ENCODE measurements around the gene PARVB. TPM values are rescaled to one million over a fixed set of nuclear protein-coding genes. Genes with fewer than 3 reads are reported as not detected.

PARVB gene
- total RNA-seq, 4 donors from 2014 or later: 6.6 to 144 (median 30.1) TPM

- H3K4me3 ChIP-seq: no peak overlapping the region
- WGBS, 2 donors (ENCODE audit: low coverage in 1 of 2): 80 to 86% methylated on average over 4 to 18 of the region's 18 CpGs
- TF ChIP-seq POLR2A (IDR thresholded peaks at IDR 0.05): no peak
- TF ChIP-seq CTCF (IDR thresholded peaks at IDR 0.05): no peak
- TF ChIP-seq EP300 (IDR thresholded peaks at IDR 0.05; ENCODE audit: low read depth): no peak
- no peak for TF ChIP-seq POLR2AphosphoS5 (IDR thresholded peaks at IDR 0.05)
- H3K27me3 ChIP-seq: no peaks in the 10 kb centered on the region
- DNase-seq: no peak
- intact Hi-C loops (cut with DNase I; ENCODE audit: low total_unique reads) (no loop called here), in situ Hi-C loops (cut with MboI; ENCODE audit: low pct_ligation_motif_present in 1 of 4, low pct_unique_long_range_greater_than_20kb in 1 of 4, low sequenced_read_pairs in 3 of 4) (no loop called here)
- no peaks in the 10 kb centered on the region for H3K36me3 ChIP-seq
- H3K9me3 ChIP-seq: no peaks in the 10 kb centered on the region
- peaks cover 0 to 12% (median 0%) of the 10 kb centered on the region in 4 donors for H3K4me1 ChIP-seq
- H3K27ac ChIP-seq: no peak overlapping the region
These were observed 139.4 kb downstream of the PARVB start for GRCh38 chr22:44163536-44163935.

DNA sequence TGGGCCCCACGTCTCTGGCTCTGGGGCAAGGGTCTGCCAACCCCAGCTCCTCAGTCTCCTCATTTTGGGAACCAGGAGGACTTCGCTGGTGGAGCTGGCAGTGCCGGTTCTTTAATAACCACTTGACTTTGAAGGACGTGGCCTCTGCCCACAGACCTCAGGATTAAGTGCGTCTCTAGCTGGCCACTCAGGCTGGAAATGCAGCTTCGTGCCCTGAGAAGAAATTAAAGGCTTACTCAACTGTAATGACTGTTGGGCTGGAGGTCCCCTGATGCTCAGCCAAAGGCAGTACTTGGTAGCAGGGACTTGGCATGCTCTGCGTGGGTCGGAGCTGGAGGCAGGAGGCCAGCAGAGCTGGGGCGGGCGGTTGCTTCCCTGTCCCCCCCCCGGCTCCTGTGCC lies 139.9 kb downstream of the PARVB start:
- Histone ChIP-seq H3K27me3 (no peaks in the 10 kb centered on the region), H3K27ac (no peak overlapping the region), H3K9me3 (no peaks in the 10 kb centered on the region), H3K4me3 (no peak overlapping the region), H3K36me3 (no peaks in the 10 kb centered on the region), H3K4me1 (peaks cover 0 to 12% (median 0%) of the 10 kb centered on the region in 4 donors)
- DNase-seq: no peak
- intact Hi-C loops (cut with DNase I; ENCODE audit: low total_unique reads) (no loop called here), in situ Hi-C loops (cut with MboI; ENCODE audit: low pct_ligation_motif_present in 1 of 4, low pct_unique_long_range_greater_than_20kb in 1 of 4, low sequenced_read_pairs in 3 of 4) (no loop called here)
- no peak for TF ChIP-seq POLR2AphosphoS5 (IDR thresholded peaks at IDR 0.05)
- TF ChIP-seq EP300 (IDR thresholded peaks at IDR 0.05; ENCODE audit: low read depth): no peak
- TF ChIP-seq POLR2A (IDR thresholded peaks at IDR 0.05): no peak
- TF ChIP-seq CTCF (IDR thresholded peaks at IDR 0.05): no peak
- WGBS, 2 donors (ENCODE audit: low coverage in 1 of 2): 64% methylated on average over 10 of the region's 11 CpGs; no CpG with 5 or more reads in 1 of the 2 donors

GRCh38 chr22:44165286-44165874 lies 141.3 kb downstream of the PARVB start:
- Histone ChIP-seq H3K9me3 (no peaks in the 10 kb centered on the region), H3K27me3 (no peaks in the 10 kb centered on the region), H3K27ac (no peak overlapping the region), H3K36me3 (no peaks in the 10 kb centered on the region), H3K4me1 (peaks cover 0 to under 1% (median 0%) of the 10 kb centered on the region in 4 donors), H3K4me3 (no peak overlapping the region)
- TF ChIP-seq EP300 (IDR thresholded peaks at IDR 0.05; ENCODE audit: low read depth) (no peak), POLR2AphosphoS5 (IDR thresholded peaks at IDR 0.05) (no peak), CTCF (IDR thresholded peaks at IDR 0.05) (no peak), POLR2A (IDR thresholded peaks at IDR 0.05) (no peak)
- 86 to 87% methylated on average over 1 to 15 of the region's 15 CpGs for WGBS, 2 donors (ENCODE audit: low coverage in 1 of 2)
- in situ Hi-C loops (cut with MboI; ENCODE audit: low pct_ligation_motif_present in 1 of 4, low pct_unique_long_range_greater_than_20kb in 1 of 4, low sequenced_read_pairs in 3 of 4) (no loop called here), intact Hi-C loops (cut with DNase I; ENCODE audit: low total_unique reads) (no loop called here)
- DNase-seq: no peak

DNA sequence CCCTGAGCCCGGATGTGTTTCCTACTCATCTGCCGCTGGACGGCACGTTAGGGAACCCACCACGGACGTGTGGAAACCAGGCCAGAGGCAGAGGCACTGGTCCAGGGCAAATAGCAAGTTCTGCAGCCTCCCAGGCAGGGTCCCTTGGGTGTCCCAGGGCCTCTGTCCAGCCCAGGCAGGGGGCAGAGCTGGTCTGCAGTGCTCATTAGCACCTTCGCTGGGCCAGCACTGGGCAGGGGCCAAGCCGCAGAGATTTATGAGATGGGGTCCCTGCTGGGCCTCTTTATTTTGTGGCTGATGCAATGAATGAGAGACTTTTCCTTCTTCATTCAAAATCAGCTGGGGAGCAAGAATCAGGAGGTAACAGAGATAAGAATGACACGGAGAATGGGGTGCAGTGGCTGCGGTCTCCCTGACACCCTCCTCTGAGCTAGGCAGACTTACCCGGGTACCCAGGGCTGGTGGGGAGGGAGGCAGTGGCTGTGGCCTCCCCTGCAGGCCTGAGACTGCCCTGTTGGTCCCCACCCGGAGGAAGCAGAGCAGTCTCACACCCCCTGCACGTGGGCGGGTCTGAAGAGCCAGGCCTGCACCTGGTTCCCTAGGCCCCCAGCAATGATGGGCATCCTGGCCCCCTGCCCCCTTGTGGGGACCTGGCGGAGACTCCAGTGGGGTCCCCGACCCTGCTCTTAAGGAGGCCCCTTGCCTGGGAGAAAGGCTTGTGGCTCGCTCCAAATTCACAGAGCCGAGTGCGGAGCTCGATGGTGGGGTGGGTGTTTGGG lies 142.6 kb downstream of the PARVB start:
- DNase-seq: no peak
- 82% methylated on average over 20 of the region's 20 CpGs; no CpG with 5 or more reads in 1 of the 2 donors for WGBS, 2 donors (ENCODE audit: low coverage in 1 of 2)
- H3K27ac ChIP-seq: no peak overlapping the region
- in situ Hi-C loops (cut with MboI; ENCODE audit: low pct_ligation_motif_present in 1 of 4, low pct_unique_long_range_greater_than_20kb in 1 of 4, low sequenced_read_pairs in 3 of 4) (no loop called here), intact Hi-C loops (cut with DNase I; ENCODE audit: low total_unique reads) (no loop called here)
- H3K36me3 ChIP-seq: no peaks in the 10 kb centered on the region
- H3K4me3 ChIP-seq: no peak overlapping the region
- no peaks in the 10 kb centered on the region for H3K9me3 ChIP-seq
- TF ChIP-seq POLR2AphosphoS5 (IDR thresholded peaks at IDR 0.05): no peak
- TF ChIP-seq POLR2A (IDR thresholded peaks at IDR 0.05): no peak
- no peak for TF ChIP-seq EP300 (IDR thresholded peaks at IDR 0.05; ENCODE audit: low read depth)
- no peaks in the 10 kb centered on the region for H3K27me3 ChIP-seq
- no peaks in the 10 kb centered on the region for H3K4me1 ChIP-seq
